DMS153 (cell line): ENCODE data around the gene ACACB.

Experiments used
- DNase-seq: peaks from one replicate; lab custom pipeline; 2025; lab: John Stamatoyannopoulos, UW

ACACB gene

DNA sequence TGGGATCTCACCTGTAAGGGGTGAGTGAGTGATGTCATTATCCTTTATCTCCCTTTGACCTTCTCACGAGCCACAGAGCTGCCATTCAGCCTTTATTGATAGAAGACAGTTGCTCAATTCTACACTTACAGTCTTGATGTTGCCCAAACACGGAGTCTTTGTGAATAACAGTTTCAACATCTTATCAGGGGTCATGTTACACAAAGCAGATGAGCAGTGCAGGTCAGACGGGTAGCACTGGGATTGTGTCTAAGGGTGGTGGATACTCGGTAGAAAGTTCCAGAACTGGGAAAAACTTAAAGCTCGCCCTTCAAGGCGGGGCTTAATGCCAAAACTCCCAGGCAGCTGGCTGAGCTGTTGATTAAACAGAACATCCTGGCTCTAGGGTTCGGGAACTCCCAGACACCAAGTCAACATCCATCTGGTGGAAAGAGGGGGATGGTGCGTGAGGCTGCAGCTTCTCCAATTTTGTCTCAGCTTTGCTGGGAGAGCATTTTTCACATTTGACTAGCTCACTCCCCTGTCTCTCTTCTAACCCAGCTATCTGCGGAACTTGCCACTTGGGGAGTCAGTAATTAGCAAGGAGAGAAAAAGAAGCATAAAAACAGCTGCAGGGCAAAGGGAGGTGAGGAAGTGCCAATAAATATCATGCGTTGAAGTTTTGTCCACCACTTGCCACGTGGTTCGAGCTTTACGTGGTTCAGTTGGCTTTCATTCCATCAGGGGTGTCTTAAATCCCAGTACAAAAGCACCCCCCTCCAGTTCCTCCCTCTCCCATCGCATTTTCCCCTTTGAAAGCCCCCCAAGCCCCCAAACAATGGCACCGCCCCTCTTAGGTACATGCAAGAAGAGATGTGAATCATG lies 161.7 kb downstream of the ACACB start:
- DNase-seq: peak; percentile 67

DNA sequence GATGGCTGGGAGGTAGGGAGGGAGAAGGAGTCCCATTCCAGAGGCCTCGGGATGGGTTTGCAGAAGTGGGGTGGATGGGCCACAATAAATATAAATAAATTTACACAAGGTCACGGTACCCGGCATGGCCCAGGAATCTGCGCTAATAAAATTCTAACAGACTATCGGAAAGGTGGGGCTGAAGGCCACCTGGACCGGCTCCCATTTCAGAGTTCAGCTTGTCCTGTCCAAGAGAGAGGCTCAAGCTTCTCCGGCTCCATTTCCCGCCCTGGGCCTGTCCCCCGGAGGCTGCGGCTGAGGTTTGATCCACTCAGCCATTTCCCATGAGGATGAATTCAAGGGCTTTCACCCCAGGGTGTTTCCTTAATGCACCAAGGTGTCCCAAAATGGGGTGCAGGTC lies 162.5 kb downstream of the ACACB start:
- DNase-seq: no peak

- DNase-seq: no peak
Measured at GRCh38 chr12:109279525-109279924, 163.1 kb downstream of the ACACB start.

GRCh38 chr12:109281452-109281851 lies 165.1 kb downstream of the ACACB start:
- DNase-seq: no peak

GRCh38 chr12:109284392-109284791 lies 168.0 kb downstream of the ACACB start:
- DNase-seq: no peak

- no peak for DNase-seq
Measured at GRCh38 chr12:109286252-109286651, 169.9 kb downstream of the ACACB start.

DNA sequence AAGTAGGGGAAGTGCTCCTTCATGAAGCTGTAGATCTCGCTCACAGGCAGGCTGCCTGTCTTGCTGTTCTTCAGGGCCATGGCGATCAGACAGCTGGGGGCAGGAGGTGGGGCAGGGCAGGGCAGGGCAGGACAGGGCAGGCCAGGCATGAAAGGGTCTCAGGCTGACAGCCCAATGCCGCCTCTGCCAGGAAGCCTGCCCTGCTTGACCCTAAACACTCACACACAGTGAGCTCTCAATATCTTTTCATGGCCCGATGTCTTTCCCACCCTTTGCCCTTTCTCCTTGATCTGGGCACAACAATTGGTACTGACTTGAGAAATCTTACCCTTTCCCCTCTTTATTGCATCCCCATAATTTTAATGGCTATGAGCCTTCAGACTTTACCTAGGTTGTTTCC lies 170.3 kb downstream of the ACACB start:
- DNase-seq: no peak

DNA sequence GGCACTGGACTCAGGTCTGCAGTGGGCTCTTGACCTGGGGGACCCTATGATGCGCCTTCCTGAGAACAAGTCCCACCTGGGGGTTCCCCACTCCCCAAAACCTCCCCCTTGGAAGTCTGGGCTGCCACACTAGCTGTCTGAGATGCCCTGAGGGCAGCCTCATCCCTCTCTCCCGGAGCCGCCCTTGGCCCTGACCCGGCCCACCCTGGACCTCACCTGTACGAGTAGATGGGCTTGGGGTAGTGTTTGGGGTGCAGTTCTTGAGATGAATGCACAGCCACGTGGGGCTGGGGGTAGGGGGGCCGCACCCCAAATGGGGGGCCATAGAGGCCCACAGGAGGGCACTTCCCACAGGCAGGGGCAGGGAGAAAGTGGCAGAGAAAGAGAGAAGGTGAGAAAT lies 170.8 kb downstream of the ACACB start:
- no peak for DNase-seq

DNA sequence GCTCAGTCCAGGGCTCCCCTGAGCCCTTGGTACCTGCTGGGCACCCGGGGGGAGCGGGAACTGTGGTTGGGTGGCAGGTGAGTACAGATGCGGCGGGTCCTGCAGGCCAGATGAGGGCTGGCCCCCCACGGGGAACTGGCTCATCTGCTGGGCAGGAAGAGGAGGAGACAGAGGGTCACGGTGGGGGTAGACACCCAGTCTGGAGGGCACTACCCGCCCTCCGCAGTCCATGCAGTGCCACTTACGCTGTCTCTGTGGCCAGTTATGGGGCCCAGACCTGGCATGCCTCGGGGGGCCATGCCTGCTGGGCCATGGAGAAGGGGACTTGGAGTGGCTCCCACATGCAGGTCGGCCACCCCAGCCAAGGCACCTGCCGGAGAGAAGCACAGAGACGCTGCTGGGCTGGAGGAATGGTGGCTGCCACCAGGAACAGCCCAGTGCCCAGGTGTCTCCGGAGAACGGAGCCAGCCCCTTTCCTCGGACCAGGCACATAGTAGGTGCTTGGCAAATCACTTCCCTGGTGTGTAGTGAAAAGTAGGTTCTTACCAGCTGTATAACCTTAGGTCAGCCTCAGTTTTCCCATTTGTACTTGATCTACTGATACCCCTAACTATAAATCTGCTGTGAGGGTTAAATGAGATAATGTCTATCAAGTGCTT lies 171.6 kb downstream of the ACACB start:
- DNase-seq: no peak

- DNase-seq: no peak
Measured at GRCh38 chr12:109288571-109288970, 172.2 kb downstream of the ACACB start.

DNA sequence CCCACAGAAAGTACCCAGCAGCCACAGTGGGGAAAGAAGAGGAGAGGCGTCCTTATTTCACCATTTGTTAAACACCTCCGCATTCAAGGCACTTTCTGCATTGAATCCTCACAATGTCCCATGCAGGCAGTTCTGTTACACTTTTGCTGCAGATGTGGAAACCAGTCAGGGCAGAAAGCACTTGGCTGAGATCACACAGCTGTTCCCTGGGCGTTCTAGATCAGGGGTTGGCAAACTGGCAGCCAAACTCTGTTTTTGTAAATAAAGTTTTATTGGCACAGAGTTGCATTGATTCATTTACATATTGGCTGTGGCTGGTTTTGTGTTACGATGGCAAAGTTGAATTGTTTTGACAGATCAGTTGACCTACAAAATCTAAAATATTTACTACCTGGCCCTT lies 172.6 kb downstream of the ACACB start:
- no peak for DNase-seq

- no peak for DNase-seq
Measured at GRCh38 chr12:109289551-109289950, 173.2 kb downstream of the ACACB start.

- DNase-seq: no peak
Measured at GRCh38 chr12:109290061-109290460, 173.7 kb downstream of the ACACB start.

- no peak for DNase-seq
Measured at GRCh38 chr12:109291117-109291516, 174.7 kb downstream of the ACACB start.

GRCh38 chr12:109291521-109292341 lies 175.3 kb downstream of the ACACB start:
- peak; percentile 95 for DNase-seq

- no peak for DNase-seq
Measured at GRCh38 chr12:109292342-109292711, 175.9 kb downstream of the ACACB start.

DNA sequence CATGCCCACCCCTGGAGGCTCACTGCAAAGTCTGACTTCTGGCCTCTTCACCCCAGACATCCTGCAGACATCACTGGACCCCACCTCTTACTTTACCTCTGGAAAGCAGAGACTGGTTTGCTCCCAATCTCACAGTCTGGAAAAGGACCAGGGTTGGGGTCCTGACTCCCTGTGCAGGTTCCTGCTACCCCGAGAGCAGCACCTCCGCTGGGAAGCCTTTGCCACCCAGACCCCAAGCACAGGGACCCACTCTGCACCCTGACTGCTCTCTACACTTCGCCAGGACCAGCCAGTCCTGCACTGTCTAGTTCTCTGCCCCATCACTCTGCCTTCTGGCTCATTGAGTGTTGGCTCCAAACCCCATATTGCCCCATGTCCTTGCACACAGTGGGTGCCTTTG lies 176.7 kb downstream of the ACACB start:
- no peak for DNase-seq

DNA sequence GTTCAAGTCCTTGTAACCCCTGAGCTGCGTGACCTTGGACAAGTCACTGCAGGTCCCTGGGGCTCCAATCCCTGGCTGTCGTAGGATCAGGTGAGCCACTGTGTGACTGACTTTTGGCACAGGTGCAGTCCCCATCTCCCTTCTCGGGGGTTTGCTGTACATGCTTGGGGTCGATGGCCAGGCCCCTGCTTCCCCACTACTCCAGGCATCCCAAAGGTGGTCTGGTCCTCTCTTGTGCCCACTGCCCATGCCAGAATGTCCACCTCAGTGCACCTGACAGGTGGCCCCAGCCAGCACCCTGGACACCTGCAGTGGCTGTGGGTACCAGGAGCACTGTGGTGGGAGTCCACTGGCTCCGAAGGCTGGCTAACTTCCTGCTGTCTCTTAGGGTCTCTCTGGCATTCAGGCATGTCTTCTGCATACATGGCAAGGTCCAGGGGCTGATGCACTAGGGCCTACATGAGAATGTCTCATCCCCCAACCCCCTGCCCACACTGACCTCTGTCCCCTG lies 178.0 kb downstream of the ACACB start:
- no peak for DNase-seq

DNA sequence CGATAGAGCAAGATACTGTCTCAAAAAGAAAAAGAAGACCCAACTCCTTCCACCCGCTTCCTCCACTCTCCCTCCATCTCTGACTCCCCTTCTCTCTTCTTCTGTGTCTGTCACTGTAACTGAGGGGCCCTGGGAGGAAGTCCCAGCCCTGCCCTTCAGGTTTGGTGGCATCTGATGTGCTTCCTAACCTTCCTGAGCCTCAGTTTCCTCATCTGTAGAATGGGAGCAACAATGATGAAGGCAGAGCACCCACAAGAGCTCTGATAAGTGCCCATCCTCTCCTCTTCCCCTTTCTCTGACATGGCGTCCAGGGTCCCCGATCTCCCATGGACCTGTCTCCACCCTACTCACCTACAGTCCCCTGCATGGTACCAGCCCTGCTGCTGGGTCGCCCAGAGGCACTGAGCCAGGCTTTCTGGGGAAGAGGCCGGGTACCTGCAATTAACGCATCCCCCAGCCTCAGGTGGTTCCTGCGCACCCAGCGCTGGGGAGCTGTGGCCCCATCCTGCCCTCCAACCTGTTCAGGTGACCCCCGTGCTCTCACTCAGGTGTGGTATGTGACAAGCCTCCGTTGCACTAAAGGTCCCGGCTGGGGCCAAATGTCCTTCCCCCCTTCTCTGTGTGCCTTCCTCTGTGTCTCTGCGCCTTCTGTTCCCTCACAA lies 179.5 kb downstream of the ACACB start:
- DNase-seq: no peak

- DNase-seq: no peak
Measured at GRCh38 chr12:109296431-109296830, 180.0 kb downstream of the ACACB start.

- DNase-seq: no peak
Measured at GRCh38 chr12:109299849-109300248, 183.5 kb downstream of the ACACB start.

DNA sequence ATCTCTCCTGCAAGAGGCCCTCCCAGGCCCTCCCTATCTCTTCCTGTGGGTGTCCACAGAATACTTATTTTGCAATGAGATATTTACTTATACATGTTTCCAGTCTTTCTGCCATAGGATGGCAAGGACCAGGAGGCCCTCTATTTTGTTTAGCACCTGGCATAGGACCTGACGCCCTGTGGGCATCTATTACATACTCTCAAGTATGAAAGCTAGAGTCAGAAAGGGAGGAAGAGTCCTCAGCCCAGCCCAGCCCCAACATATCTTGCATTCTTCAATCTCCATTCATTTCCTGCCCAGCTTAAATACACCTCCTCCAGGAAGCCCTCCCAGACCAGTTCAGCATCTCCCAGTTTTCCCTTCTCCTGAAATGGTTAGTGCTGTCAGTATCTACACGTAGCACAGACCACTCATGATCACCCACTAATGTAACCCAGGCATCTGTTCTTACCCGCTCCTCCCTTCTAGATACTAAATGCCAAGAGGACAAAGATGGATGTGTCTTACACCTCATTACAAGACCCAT lies 185.3 kb downstream of the ACACB start:
- DNase-seq: no peak
